Activated CD4-positive, alpha-beta T cell treated with anti-CD3 and anti-CD28 coated beads, Interleukin-10, Interleukin-2, amounts not matched to agents 100 ng/mL and 50 ng/mL, durations not matched to agents 16 hours and 8 hours (primary cell): ENCODE data around the gene ZNF195.
"Not testable (repeated sequence)": the region's sequence is repeated elsewhere in the genome, so short reads cannot be mapped to it uniquely, and the experiment has no call there.

ENCODE experiments used
- DNase-seq: peaks from one replicate; pipeline ENCODE4 v3.0.0-alpha.2; 2020

ZNF195 gene

DNA sequence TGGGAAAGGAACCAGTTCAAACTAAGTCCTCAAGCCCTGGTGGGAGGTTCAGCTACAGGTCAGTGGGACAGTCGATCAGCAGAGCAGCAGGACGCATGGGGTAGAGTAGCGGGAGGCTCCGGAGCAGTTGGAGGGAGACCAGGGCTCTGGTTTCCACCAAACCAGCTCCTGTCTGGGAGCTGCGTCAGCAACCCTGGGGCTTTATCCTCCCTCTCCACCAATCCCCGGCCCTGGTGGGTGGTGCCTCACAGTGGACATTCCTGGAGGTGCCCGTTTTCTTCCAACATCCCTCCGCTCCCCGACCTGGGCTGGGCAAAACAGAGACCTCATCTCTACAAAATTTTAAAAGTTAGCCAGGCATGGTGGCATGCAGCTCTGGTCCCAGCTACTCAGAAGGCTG lies 32.4 kb downstream of the ZNF195 start:
- DNase-seq = no peak

DNA sequence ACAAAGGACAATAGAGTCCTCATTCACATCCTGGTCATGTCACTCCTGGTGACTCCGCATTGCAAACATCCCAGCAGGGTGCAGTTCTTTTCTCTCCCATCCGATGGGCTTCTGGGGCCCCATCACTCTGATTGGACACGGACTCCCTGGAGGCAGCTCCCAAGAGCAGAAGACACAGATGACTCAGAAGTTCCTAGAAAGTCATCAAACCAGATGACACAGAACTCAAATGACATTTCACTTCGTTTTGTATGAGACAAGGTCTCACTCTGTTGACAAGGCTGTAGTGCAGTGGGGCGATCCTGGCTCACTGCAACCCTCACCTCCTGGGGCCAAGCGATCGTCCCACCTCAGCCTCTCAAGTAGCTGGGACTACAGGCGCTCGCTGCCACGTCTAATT lies 33.2 kb downstream of the ZNF195 start:
- DNase-seq = no peak

GRCh38 chr11:3344327-3345174 lies 34.4 kb downstream of the ZNF195 start:
- no peak for DNase-seq

DNA sequence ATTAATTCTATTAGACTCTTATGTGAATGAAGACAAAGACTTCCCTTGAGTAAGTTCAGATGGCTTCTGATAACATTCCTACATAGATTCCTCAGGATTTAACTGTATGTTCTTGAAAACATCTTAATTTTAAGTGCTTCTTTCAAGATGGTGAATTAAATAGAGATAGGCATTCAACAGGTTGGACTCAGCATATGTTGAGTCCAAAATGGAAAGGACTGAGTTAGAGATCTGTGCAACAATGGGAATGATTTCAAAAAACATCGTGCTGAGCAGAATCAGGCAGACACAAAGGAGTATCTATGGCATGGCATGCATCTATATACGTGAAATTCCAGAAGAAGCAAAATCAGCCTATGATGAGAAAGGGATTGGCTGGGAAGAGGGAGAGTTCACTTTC lies 36.2 kb downstream of the ZNF195 start:
- DNase-seq = no peak

DNA sequence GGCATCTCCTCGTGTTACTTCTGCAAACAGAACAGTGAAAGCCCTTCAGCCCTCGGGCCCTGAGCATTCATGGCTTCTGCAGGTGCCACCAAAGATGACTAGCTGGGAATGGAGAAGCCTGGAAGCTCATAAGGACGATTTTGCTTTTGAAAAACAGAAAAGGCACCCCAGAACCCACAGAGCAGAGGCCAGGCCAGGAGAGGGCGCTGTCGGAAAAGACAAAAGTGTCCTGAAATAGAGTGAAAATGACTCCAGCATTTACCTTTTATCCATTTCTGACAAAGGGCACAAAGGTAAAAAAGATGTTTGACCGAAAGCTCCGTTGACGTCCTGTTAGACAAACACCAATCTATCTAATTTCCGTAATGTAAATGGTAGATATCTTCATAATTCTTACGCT lies 37.6 kb downstream of the ZNF195 start:
- peak; percentile 45 for DNase-seq

- no peak for DNase-seq
Measured at GRCh38 chr11:3340025-3340424, 38.9 kb downstream of the ZNF195 start.

DNA sequence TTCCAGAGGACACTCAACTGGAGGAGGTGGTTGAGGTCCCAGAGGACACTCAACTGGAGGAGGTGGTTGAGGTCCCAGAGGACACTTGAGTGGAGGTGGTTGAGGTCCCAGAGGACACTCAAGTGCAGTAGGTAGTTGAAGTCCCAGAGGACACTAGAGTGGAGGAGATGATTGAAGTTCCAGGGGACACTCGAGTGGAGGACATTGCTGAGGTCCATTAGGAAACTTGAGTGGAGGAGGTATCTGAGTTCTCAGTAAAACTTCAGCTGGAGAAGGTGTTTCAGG lies 39.7 kb downstream of the ZNF195 start:
- DNase-seq = no peak

DNA sequence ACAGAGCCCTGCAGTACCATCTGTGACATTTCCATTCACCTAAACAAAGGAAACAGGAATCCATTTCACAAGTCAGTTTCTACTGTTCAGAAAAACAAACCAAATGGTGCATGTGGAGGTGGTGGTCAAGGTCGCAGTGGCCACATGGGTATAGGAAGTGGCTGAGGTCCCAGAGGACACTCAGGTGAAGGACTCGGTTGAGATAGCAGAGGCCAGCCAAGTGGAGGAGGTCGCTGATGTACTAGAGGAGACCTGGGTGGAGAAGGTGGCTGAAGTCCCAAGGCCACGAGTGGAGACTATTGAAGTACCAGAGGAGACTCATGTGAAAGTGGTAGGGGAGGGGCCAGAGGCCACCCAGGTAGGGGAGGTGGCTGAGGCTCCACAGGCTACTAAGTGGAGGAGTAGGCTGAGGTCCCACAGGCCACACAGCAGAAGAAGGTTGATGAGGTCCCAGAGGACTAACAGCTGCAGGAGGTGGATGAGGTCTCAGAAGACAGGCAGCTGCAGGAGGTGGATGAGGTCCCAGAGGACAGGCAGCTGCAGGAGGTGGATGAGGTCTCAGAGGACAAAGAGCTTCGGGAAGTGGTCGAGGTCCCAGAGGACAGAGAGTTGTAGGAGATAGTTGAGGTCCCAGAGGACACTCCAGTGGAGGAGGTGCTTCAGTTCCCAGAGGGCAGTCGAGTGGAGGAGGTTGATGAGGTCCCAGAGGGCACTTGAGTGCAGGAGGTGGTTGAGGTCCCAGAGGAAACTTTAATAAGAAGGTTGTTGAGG lies 40.2 kb downstream of the ZNF195 start:
- DNase-seq = no peak

DNA sequence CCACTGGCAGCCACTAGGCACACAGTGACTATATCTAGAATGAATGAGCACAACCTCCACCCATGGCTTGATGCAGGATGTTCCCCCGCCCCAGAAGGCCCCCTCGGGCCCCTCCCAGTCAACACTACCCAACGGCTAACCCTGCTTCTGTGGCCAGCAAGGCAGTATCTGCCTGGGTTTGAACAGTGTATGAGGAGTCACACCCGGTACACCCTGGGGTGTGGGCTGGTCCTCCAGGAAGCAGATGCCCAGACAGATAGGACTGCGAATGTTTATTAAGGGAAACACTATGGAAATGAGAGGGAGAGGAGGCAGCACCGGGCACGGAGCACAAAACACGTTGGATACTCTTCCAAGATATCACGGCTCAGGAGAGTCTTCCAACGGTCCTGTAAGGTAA lies 42.5 kb downstream of the ZNF195 start:
- not testable (repeated sequence) for DNase-seq

- not testable (repeated sequence) for DNase-seq
Measured at GRCh38 chr11:3333157-3333556, 45.8 kb downstream of the ZNF195 start.

- DNase-seq = not testable (repeated sequence)
Measured at GRCh38 chr11:3331078-3331477, 47.9 kb downstream of the ZNF195 start.

DNA sequence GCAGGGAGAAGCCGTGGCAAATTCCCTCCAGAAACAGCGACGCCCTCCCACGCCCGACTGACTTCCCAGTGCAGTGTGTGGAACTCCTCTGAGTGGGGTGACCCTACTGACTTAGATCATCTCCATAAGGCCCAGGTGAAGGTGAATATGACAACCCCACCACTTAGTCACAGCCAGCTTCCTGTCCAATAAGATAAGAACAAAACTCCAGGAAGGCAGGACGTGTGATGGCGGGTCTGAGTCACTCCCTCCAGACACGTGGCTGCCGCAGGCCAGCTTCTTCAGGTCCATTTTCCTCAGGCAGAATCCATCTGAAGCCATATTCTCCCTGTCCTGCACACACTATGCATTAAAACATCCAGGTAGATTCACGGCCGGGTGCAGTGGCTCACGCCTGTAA lies 48.9 kb downstream of the ZNF195 start:
- DNase-seq = not testable (repeated sequence)

- DNase-seq = not testable (repeated sequence)
Measured at GRCh38 chr11:3328503-3328902, 50.4 kb downstream of the ZNF195 start.

DNA sequence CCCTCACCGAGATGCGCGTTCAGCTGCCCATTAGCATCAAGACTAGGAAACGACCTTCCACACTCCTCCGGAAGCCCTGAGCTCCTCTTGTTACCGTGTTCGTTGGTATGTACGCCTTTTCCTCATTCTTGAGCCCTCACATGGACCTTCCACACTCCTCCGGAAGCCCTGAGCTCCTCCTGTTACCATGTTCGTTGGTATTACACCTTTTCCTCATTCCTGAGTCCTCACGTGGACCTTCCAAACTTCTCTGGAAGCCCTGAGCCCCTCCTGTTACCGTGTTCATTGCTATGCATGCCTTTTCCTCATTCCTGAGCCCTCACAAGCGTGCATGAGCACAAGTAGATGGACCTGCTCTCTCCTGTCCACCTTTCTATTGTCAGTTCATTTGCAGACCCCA lies 52.5 kb downstream of the ZNF195 start:
- not testable (repeated sequence) for DNase-seq

- not testable (repeated sequence) for DNase-seq
Measured at GRCh38 chr11:3324724-3325123, 54.2 kb downstream of the ZNF195 start.
